Measurements from ENCODE around the gene HSPA6. TPM values are rescaled to one million over a fixed set of nuclear protein-coding genes. Genes with fewer than 3 reads are reported as not detected.
"Not testable (repeated sequence)": the region's sequence is repeated elsewhere in the genome, so short reads cannot be mapped to it uniquely, and the experiment has no call there.

HSPA6 gene
- total RNA-seq, 2 experiments from 2014 or later, result 0.36 to 0.45 TPM

DNA sequence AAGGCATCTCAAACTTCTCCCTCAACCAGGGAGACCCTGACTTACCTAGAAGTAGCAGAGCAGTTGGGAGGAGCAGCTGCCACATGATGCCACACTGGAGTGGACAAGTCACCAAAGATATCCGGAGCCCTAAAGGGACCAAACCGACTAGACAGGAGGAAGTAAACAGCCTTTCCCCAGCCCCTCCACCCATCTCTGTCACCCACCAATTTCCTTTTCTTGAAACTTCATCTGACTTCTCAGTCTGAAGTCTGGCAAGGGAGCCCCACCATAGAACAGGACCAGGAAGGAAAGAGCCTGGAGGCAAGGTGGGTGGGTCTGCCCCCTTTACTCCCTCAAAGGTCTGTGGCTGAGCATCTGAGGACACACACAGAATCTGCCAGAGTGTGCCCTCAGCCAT, 25.3 kb downstream of the HSPA6 start, which contains the start of gene FCGR3A:
Gene FCGR3A (minus strand): TSS at position 167 of the 400 bp plus-strand sequence. CDS start 82 bp downstream, at position 85.
- Mint-ChIP-seq H3K4me1 (ENCODE audit: low read depth) (peaks cover 18% of the 10 kb centered on the region), H3K9me3 (no peaks in the 10 kb centered on the region), H3K27ac (no peak within 1 kb of the TSS), H3K4me3 (no peak within 1 kb of the TSS), H3K36me3 (ENCODE audit: low read depth) (no peaks in the 10 kb centered on the region), H3K27me3 (no peaks in the 10 kb centered on the region)
- ChIA-PET POLR2A (interaction anchor here (0.6 kb wide), 1 partner anchor 1052 kb away, joined by 3 read pairs; no protein-coding TSS in a partner anchor), CTCF (no interaction called here)
- intact Hi-C loops (cut with micrococcal nuclease), result no loop called here
- no peak for ATAC-seq
- no peak for DNase-seq
- TF ChIP-seq, protein P1, sequence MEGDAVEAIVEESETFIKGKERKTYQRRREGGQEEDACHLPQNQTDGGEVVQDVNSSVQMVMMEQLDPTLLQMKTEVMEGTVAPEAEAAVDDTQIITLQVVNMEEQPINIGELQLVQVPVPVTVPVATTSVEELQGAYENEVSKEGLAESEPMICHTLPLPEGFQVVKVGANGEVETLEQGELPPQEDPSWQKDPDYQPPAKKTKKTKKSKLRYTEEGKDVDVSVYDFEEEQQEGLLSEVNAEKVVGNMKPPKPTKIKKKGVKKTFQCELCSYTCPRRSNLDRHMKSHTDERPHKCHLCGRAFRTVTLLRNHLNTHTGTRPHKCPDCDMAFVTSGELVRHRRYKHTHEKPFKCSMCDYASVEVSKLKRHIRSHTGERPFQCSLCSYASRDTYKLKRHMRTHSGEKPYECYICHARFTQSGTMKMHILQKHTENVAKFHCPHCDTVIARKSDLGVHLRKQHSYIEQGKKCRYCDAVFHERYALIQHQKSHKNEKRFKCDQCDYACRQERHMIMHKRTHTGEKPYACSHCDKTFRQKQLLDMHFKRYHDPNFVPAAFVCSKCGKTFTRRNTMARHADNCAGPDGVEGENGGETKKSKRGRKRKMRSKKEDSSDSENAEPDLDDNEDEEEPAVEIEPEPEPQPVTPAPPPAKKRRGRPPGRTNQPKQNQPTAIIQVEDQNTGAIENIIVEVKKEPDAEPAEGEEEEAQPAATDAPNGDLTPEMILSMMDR (IDR thresholded peaks at IDR 0.05), result no peak

DNA sequence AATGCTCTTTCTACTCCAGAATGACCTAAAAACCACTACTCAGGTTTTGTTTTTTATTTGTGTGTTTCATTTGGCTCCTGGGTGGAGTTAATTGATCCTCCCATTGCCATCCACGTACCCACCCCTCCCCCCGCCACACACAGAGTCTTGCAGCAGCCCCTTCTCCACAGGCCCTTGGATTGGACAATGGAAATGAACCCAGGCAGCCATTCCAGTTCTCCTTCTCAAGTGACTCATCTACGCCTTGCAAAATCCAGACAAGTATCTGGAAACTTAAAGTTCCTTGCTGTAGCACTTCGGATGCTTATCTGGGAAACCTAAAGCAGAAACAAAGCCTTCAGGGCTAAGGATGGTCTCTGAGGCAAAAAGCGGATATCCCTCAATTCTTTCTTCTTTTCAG, 26.6 kb downstream of the HSPA6 start:
- H3K27me3 Mint-ChIP-seq; DNase-seq; intact Hi-C loops (cut with micrococcal nuclease); POLR2A ChIA-PET; ATAC-seq; H3K27ac Mint-ChIP-seq; CTCF ChIA-PET; H3K9me3 Mint-ChIP-seq; H3K4me3 Mint-ChIP-seq; H3K36me3 Mint-ChIP-seq (ENCODE audit: low read depth): not testable (repeated sequence)
- peaks cover 18% of the 10 kb centered on the region for H3K4me1 Mint-ChIP-seq (ENCODE audit: low read depth)

DNA sequence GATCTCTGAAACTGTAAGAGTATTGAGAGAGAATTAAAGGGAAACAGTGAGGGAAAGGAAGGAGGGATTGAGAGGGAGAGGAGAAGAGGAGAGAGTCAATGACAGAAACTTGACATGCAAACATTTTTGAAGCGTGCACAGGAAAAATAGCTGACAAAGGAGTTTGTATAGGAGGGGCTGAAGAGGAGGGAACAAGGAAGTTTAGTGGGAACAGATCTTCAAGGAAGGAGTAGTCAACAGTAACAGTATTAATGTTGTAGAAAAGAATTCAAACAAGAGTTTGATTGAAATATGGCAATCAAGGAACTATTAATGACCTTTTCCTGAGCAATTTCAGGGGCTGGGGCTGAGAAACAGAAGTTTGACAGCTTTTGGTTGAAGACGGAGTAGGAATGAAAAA, 29.3 kb downstream of the HSPA6 start:
- H3K9me3 Mint-ChIP-seq; ATAC-seq; H3K27me3 Mint-ChIP-seq; H3K36me3 Mint-ChIP-seq (ENCODE audit: low read depth); DNase-seq; H3K27ac Mint-ChIP-seq; CTCF ChIA-PET; POLR2A ChIA-PET; intact Hi-C loops (cut with micrococcal nuclease); H3K4me3 Mint-ChIP-seq: not testable (repeated sequence)
- H3K4me1 Mint-ChIP-seq (ENCODE audit: low read depth), result peaks cover 19% of the 10 kb centered on the region

DNA sequence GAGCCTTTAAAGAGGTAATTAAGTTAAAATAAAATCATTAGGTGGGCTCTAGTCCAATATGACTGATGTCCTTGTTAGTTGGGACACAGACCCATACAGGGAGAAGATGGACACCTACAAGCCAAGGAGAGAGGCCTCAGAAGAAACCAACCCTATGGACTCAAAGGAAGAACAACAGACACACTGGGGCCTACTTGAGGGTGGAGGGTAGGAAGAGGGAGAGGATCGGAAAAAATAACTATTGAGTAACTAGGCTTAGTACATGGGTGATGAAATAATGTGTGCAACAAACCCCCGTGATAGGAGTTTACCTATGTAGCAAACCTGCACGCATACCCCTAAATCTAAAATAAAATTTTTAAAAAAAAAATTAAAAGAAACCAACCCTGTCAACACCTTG, 30.0 kb downstream of the HSPA6 start:
- peaks cover 19% of the 10 kb centered on the region for H3K4me1 Mint-ChIP-seq (ENCODE audit: low read depth)
- CTCF ChIA-PET; intact Hi-C loops (cut with micrococcal nuclease); H3K4me3 Mint-ChIP-seq; ATAC-seq; H3K27me3 Mint-ChIP-seq; DNase-seq; H3K36me3 Mint-ChIP-seq (ENCODE audit: low read depth); H3K9me3 Mint-ChIP-seq: not testable (repeated sequence)
- peak overlapping the region; percentile 50 for H3K27ac Mint-ChIP-seq
- POLR2A ChIA-PET, result interaction anchor here (1.2 kb wide), 1 partner anchor 30 kb away, joined by 3 read pairs; no protein-coding TSS in a partner anchor

DNA sequence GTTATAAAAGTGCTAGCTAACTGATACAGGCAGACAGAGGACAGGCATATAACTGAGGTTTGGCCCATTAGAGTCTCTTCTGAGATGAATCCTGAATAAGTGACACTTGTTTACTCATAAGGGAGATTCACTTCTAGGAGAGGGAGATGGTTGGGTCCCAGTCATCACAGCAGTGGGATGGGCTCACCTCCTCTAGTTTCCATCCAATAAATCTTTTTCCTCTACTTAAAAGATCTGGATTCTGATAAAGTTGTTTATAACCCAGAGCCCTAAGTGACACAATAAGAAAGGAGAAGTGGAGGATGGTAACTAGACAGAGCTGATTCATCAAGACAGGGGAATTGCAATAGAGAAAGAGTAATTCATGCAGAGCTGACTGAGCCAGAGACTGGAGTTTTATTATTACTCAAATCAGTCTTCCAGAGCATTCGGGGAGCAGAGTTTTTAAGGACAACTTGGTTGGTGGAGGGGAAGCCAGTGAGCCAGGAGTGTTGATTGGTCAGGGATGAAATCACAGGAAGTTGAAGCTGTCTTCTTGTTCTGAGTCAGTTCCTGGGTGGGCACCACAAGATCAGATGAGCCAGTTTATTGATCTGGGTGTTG, 30.6 kb downstream of the HSPA6 start:
- H3K4me1 Mint-ChIP-seq (ENCODE audit: low read depth), result peaks cover 16% of the 10 kb centered on the region
- H3K36me3 Mint-ChIP-seq (ENCODE audit: low read depth); H3K9me3 Mint-ChIP-seq; CTCF ChIA-PET; H3K27me3 Mint-ChIP-seq; intact Hi-C loops (cut with micrococcal nuclease); H3K4me3 Mint-ChIP-seq: not testable (repeated sequence)
- POLR2A ChIA-PET, result interaction anchor here (1.2 kb wide), 1 partner anchor 31 kb away, joined by 3 read pairs; no protein-coding TSS in a partner anchor
- ATAC-seq (peak; percentile 91), DNase-seq (peak; percentile 21)
- peak overlapping the region; percentile 50 for H3K27ac Mint-ChIP-seq

DNA sequence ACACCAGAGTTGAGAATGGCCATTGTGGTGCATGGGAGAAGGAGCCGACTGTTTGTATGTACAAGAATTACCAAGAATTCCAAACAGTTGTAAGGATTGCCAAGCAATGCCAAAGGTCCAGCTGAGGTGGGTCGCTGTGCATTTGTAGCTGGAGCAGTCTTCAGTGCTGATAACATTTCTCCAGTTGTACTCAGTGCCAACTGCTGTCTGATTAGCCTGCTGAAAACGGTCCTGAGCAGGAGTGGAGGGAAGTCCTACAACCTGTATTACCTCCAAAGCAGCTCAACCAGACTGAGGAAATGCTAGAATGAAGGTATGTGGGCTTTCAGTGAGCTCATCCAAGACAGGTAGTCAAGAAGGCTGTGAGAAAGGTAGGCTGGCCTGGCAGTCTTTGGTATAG, 31.8 kb downstream of the HSPA6 start:
- H3K4me1 Mint-ChIP-seq (ENCODE audit: low read depth), result peaks cover 17% of the 10 kb centered on the region
- DNase-seq; H3K36me3 Mint-ChIP-seq (ENCODE audit: low read depth); H3K27ac Mint-ChIP-seq; CTCF ChIA-PET; intact Hi-C loops (cut with micrococcal nuclease); ATAC-seq; H3K9me3 Mint-ChIP-seq; H3K27me3 Mint-ChIP-seq; H3K4me3 Mint-ChIP-seq; POLR2A ChIA-PET: not testable (repeated sequence)

DNA sequence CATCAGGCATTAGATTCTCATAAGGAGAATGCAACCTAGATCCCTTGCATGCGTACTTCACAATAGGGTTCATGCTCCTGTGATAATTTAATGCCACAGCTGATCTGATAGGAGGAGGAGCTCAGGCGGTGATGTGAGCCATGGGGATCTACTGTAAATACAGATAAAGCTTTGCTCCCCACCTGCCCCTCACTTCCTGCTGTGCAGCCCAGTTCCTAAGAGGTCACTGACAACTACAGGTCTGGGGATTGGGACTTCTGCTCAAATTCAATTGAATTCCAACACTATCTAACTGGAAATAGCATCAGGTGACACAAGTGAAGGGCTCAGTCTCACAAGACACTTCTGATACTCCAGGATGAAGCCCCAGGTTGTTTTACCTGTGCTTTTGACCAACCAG, 32.6 kb downstream of the HSPA6 start:
- H3K36me3 Mint-ChIP-seq (ENCODE audit: low read depth); H3K27me3 Mint-ChIP-seq; CTCF ChIA-PET; ATAC-seq; H3K4me3 Mint-ChIP-seq; intact Hi-C loops (cut with micrococcal nuclease); DNase-seq; H3K27ac Mint-ChIP-seq; POLR2A ChIA-PET; H3K9me3 Mint-ChIP-seq: not testable (repeated sequence)
- H3K4me1 Mint-ChIP-seq (ENCODE audit: low read depth), result peaks cover 20% of the 10 kb centered on the region

DNA sequence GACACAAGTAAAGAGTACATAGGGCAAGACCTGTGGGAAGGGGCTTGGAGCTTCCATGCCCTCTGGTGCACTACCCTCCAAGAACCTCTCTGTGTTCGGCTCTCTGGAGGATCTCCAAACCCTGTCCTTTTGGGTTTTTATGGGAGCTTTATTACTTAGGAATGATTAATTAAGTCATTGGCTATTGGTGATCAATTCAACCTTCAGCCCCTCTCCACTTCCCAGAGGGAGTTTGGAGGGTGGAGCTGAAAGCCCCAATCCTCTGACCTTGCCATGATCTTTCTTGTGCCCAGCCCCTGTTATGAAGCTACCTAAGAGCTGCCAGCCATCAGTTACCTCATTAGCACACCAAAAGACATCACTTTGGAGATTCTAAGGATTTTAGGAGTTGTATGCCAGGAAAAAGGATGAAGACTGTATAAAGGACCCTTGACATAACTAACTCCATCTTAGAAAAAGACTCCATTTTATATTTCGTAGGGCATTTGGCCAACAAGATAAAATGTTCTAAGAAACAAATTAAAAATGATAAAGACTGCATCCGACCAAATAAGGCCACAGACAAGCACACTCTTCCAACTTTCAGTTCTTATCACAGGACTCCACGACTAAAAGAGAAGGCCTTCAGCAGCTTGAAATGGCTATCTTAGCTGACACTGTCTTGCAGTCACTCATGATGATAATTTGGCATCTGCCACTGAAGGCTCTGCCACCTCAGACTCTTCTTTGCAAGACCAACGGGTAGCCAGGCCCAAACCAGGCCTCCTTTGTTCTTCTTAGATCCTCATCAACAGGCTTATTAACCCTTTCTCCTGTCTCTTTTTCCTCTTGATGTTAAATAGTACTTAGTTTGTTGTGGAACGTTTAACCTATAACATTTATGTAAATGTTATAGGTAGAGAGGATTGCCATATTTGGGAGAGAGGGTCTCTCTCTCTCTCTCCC, 33.4 kb downstream of the HSPA6 start:
- H3K9me3 Mint-ChIP-seq; POLR2A ChIA-PET; intact Hi-C loops (cut with micrococcal nuclease); DNase-seq; CTCF ChIA-PET; H3K27ac Mint-ChIP-seq; H3K36me3 Mint-ChIP-seq (ENCODE audit: low read depth); H3K4me3 Mint-ChIP-seq; ATAC-seq; H3K27me3 Mint-ChIP-seq: not testable (repeated sequence)
- H3K4me1 Mint-ChIP-seq (ENCODE audit: low read depth), result peaks cover 20% of the 10 kb centered on the region

DNA sequence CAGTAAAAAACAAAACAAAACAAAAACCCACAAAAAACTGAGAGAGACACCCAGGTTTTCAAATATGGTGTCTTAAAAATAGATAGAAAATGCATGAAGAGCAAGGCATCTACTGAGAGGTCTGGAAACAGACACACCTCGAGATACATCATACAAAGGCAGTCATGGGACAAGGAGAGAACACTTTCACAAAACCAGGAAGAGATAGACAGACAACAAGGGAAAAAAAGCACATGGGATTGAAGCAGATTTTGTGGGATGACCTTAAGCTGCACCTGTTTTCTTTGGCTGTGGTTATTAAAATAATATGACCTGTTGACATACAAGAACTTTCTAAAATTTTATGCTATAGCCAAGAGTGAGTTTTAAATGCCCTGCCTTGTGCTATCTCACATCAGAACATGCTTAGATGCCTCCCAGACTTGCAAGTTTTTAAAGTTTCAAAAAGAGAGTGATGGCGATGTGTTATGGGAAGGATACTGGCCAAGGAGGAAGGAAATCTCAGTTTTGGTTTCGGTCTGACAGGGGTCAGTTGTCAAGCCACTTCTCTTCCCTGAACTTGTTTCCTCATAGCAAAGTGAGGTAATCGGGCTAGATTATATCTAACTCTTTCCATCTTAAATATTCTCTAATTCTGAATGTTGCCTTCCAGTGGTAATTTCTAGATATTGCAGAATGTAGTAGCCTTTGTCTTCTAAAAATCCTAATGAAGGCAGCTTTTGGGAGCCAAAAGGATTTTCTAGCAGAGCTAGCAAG, 36.8 kb downstream of the HSPA6 start:
- H3K4me3 Mint-ChIP-seq, result not testable (repeated sequence)

DNA sequence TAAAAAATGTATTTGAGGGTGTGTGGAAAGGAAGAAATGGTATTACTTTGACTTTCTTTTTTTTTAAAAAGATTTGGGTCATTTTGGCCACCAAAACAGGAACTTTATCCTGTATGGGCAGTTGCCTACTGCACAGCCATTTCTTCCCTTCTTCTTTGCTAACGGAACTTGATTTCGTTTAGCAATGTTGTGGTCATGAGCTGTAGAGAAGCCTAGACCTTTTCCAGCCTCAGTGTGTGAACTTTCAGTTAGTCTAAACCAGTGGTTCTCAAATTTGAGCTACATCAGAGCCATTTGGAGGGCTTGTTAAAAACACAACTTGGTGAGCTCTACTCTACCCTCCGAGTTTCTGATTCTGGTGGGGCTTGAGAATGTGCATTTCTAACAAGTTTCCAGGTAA, 38.1 kb downstream of the HSPA6 start:
- DNase-seq; POLR2A ChIA-PET; intact Hi-C loops (cut with micrococcal nuclease); ATAC-seq; H3K36me3 Mint-ChIP-seq (ENCODE audit: low read depth); H3K27ac Mint-ChIP-seq; CTCF ChIA-PET; H3K4me3 Mint-ChIP-seq; H3K27me3 Mint-ChIP-seq; H3K9me3 Mint-ChIP-seq: not testable (repeated sequence)
- H3K4me1 Mint-ChIP-seq (ENCODE audit: low read depth), result peaks cover 11% of the 10 kb centered on the region

More for the DNA sequence above, 36.8 kb downstream of the HSPA6 start:
- DNase-seq; intact Hi-C loops (cut with micrococcal nuclease); CTCF ChIA-PET; H3K4me1 Mint-ChIP-seq (ENCODE audit: low read depth); H3K9me3 Mint-ChIP-seq; POLR2A ChIA-PET; H3K36me3 Mint-ChIP-seq (ENCODE audit: low read depth); H3K27ac Mint-ChIP-seq; H3K27me3 Mint-ChIP-seq: not testable (repeated sequence)
- ATAC-seq, result peak; percentile 20

Measured in activated CD8-positive, alpha-beta T cell treated with anti-CD3 and anti-CD28 coated beads for 36 hours (primary cell).